ENCODE results near the gene TRIL. TPM values are rescaled to one million over a fixed set of nuclear protein-coding genes. Genes with fewer than 3 reads are reported as not detected.
A peak's percentile ranks its signal among the peaks of the same experiment; 100 is the strongest.

TRIL gene
- polyA plus RNA-seq, 1 experiment: not detected

DNA sequence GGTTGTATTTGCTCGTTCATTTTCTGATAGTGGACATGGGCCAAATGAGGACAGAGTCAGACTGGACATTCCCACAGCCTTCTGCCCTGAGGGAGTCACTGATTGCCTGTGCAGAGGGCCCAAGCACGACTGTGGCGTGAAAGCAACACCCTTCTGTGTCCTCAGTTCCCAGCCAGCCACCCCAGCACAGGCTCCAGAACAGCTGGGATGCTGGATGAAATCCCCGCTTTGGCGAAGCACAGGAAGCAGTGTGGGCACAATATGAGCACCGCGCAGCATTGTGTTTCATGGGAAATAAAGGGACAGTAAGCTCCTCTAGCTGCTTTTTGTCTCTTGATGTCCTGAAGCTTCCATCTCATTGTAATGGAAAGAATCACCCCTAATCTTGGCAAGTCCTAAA is 20.5 kb downstream of the TRIL start:
- DNase-seq (ENCODE audit: low read depth): no peak
- CTCF ChIA-PET: interaction anchor here (1.0 to 6.6 kb wide), 2 partner anchors 10 to 195 kb away, joined by 3 to 50 read pairs; no protein-coding TSS in a partner anchor
- TF ChIP-seq, protein P1, sequence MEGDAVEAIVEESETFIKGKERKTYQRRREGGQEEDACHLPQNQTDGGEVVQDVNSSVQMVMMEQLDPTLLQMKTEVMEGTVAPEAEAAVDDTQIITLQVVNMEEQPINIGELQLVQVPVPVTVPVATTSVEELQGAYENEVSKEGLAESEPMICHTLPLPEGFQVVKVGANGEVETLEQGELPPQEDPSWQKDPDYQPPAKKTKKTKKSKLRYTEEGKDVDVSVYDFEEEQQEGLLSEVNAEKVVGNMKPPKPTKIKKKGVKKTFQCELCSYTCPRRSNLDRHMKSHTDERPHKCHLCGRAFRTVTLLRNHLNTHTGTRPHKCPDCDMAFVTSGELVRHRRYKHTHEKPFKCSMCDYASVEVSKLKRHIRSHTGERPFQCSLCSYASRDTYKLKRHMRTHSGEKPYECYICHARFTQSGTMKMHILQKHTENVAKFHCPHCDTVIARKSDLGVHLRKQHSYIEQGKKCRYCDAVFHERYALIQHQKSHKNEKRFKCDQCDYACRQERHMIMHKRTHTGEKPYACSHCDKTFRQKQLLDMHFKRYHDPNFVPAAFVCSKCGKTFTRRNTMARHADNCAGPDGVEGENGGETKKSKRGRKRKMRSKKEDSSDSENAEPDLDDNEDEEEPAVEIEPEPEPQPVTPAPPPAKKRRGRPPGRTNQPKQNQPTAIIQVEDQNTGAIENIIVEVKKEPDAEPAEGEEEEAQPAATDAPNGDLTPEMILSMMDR (IDR thresholded peaks at IDR 0.05; ENCODE audit: insufficient read depth, low read depth, low read length): no peak
- POLR2A ChIA-PET: no interaction called here
- H3K27me3 ChIP-seq (ENCODE audit: control insufficient read depth, insufficient read depth, low read length): peaks cover 5% of the 10 kb centered on the region
- no peaks in the 10 kb centered on the region for H3K36me3 ChIP-seq (ENCODE audit: control insufficient read depth, insufficient read depth, low read length)
- H3K4me3 ChIP-seq (ENCODE audit: low read depth, low read length): no peak overlapping the region

DNA sequence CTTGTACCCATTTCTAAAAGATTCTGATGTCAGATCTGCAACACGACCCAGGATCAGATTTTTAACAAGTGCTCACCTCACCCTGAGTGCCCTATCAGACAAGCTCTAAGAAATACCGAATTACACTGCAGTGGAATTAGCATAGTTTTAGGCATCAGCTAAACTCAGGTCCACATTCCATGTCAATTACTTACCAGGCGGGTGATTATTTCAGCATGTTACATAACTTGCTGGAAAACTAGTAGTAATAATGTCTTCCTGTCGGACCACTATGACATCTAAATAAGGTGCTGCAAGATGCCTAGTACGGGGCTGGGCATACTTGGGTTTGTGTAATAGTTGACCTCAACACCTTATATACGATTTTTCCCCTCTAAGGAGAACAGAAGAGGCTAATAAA is 21.0 kb downstream of the TRIL start:
- POLR2A ChIA-PET: no interaction called here

DNA sequence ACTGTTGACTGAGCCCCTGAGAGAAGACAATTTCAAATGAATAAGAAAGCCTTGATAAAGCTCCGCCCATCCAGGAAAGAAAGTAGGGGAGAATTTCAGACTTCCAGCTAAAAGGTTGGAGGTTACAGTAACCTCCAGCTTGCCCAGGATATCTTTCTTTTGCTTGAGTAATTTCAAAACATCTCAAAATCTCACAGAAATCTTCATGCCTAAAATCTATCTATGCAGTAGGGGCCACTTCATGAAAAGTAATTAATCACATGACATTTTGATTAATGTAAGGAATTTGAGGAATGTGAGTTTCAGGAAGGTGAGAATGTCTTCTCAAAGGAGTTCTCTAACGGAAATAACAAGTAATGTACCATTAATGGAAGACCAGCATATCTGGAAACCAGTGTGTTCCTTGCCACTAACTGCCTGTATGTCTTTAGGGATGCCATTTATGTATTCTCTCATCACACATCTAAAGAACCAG is 24.2 kb downstream of the TRIL start:
- no peak for DNase-seq (ENCODE audit: low read depth)
- peaks cover 5% of the 10 kb centered on the region for H3K27me3 ChIP-seq (ENCODE audit: control insufficient read depth, insufficient read depth, low read length)
- TF ChIP-seq, protein P1 (IDR thresholded peaks at IDR 0.05; ENCODE audit: insufficient read depth, low read depth, low read length): no peak
- no peaks in the 10 kb centered on the region for H3K36me3 ChIP-seq (ENCODE audit: control insufficient read depth, insufficient read depth, low read length)
- ChIA-PET POLR2A (no interaction called here), CTCF (interaction anchor here (0.6 to 6.8 kb wide), 2 partner anchors 11 to 534 kb away, joined by 3 to 41 read pairs; no protein-coding TSS in a partner anchor)
- no peak overlapping the region for H3K4me3 ChIP-seq (ENCODE audit: low read depth, low read length)

More for the DNA sequence above, 21.0 kb downstream of the TRIL start:
- H3K27me3 ChIP-seq (ENCODE audit: control insufficient read depth, insufficient read depth, low read length): peaks cover 7% of the 10 kb centered on the region
- TF ChIP-seq, protein P1 (IDR thresholded peaks at IDR 0.05; ENCODE audit: insufficient read depth, low read depth, low read length): no peak
- no peak overlapping the region for H3K4me3 ChIP-seq (ENCODE audit: low read depth, low read length)
- no peaks in the 10 kb centered on the region for H3K36me3 ChIP-seq (ENCODE audit: control insufficient read depth, insufficient read depth, low read length)
- no peak for DNase-seq (ENCODE audit: low read depth)
- CTCF ChIA-PET: interaction anchor here (1.0 to 6.8 kb wide), 3 partner anchors 10 to 196 kb away, joined by 3 to 50 read pairs (median 41); no protein-coding TSS in a partner anchor

DNA sequence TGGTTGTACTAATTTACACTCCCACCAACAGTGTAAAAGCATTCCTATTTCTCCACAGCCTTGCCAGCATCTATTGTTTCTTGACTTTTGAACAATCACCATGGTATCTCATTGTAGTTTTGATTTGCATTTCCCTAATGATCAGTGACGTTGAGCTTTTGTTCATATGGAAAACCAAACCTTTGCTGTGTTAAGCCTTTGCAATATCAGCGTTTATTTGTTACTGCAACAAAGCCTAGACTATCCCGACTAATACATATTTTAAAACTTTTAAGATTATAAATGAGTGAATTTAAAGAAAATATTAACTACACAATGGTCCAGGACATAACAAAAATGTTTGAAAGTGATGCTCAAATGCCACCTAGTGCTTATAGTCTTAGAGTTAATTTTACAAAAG is 26.6 kb downstream of the TRIL start:
- ChIA-PET POLR2A (no interaction called here), CTCF (interaction anchor here (1.2 to 6.8 kb wide), 3 partner anchors 8 to 170 kb away, joined by 3 to 41 read pairs (median 5); no protein-coding TSS in a partner anchor)
- H3K27me3 ChIP-seq (ENCODE audit: control insufficient read depth, insufficient read depth, low read length): peaks cover 5% of the 10 kb centered on the region
- H3K4me3 ChIP-seq (ENCODE audit: low read depth, low read length): no peak overlapping the region
- no peaks in the 10 kb centered on the region for H3K36me3 ChIP-seq (ENCODE audit: control insufficient read depth, insufficient read depth, low read length)
- TF ChIP-seq, protein P1 (IDR thresholded peaks at IDR 0.05; ENCODE audit: insufficient read depth, low read depth, low read length): no peak
- DNase-seq (ENCODE audit: low read depth): no peak

DNA sequence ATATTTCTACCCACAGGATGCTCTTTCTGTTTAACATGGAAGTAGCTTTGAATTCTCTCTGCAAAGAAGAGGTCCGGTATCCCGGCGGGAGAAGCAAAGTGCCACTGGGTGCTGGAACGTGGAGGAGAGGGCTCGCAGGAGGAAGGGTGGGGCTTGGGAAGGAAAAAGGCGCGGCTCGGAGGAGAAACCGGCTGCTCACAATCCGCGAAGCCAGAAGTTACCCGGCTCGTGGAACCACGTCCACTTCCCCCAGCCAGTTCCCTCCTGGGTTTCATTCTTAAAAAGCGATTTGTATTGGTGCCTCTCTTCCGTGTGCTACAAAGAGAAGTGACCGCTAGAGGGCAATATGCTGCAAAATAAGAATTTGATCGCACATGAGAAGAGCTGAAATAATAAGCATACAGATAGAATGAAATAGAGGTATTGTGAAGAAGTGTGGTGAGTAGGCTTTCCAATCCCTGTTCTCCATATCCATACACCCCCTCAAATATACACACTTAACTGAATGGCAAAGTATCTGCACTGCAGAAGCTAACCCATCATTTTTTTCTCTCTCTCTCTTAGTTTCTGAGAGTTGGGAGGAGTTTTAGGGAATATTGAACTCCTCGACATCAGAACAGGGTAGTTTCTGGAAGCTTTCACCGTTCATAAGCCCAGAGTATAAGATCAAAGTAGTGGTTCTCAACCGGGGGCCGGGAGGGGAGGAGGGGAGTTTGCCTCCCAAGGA is 31.1 kb downstream of the TRIL start:
- ChIA-PET POLR2A (interaction anchor here (0.6 kb wide), 1 partner anchor 153 kb away, joined by 11 read pairs; no protein-coding TSS in a partner anchor), CTCF (interaction anchor here (0.7 to 13.2 kb wide), 44 partner anchors 8 to 683 kb away, joined by 3 to 555 read pairs (median 4); partner anchors contain the start of gene TRIL)
- DNase-seq (ENCODE audit: low read depth): peak; percentile 39
- peaks cover 6% of the 10 kb centered on the region for H3K27me3 ChIP-seq (ENCODE audit: control insufficient read depth, insufficient read depth, low read length)
- peak overlapping the region; percentile 58 for H3K4me3 ChIP-seq (ENCODE audit: low read depth, low read length)
- TF ChIP-seq, protein P1 (IDR thresholded peaks at IDR 0.05; ENCODE audit: insufficient read depth, low read depth, low read length): peak; percentile 78
- H3K36me3 ChIP-seq (ENCODE audit: control insufficient read depth, insufficient read depth, low read length): no peaks in the 10 kb centered on the region
